B cell (primary cell): ENCODE measurements around the gene TMEM185B. TPM values are rescaled to one million over a fixed set of nuclear protein-coding genes. Genes with fewer than 3 reads are reported as not detected.

Experiments
- ATAC-seq: fragments of 200-7000 bp; cut with Tn5 transposase; one replicate; pipeline ENCODE4 v1.10.0; 2021; ENCODE audit warnings: low read depth, mild to moderate bottlenecking, moderate number of reproducible peaks, moderate library complexity
- CTCF ChIA-PET: fragments of 350-600 bp; sonication (Branson Sonifier 250); formaldehyde crosslinking; loops from one replicate; lab custom pipeline; 2021; ENCODE audit warnings: antibody characterized with exemption, inconsistent platforms; lab: Charles Lee
- POLR2A ChIA-PET: fragments of 350-600 bp; sonication (Branson Sonifier 250); formaldehyde crosslinking; loops from one replicate; lab custom pipeline; 2021; ENCODE audit warnings: antibody characterized with exemption; lab: Charles Lee
- DNase-seq: peaks from one replicate; pipeline ENCODE4 v3.0.0; 2013
- H2AFZ ChIP-seq: 2 replicates; pipeline ENCODE4 v1.6.1; 2012; ENCODE audit warnings: mild to moderate bottlenecking, low read depth, low read length; ENCODE audit not compliant: insufficient read depth, poor library complexity, severe bottlenecking
- H3K27ac ChIP-seq, 2 donors: 1 replicate in 1 of 2; 2 replicates in 1 of 2; pipeline ENCODE4 v1.5.1; 2012 to 2013; ENCODE audit warnings: low read length in 2 of 2, mild to moderate bottlenecking in 2 of 2, moderate library complexity in 1 of 2
- H3K27me3 ChIP-seq, 4 experiments: fragments of 200-600 bp in 1 of 4; sonication (generic) in 1 of 4; replicated peaks in 1 of 4; 1 replicate in 2 of 4; 2 replicates in 2 of 4; pipeline versions ENCODE4 v1.6.1 to v1.7.0; 2013 to 2016; ENCODE audit warnings: low read length in 3 of 4, mild to moderate bottlenecking in 2 of 4, mixed read lengths in 1 of 4, moderate library complexity in 1 of 4; ENCODE audit not compliant: insufficient read depth in 4 of 4, control insufficient read depth in 3 of 4; ENCODE audit errors: control extremely low read depth in 1 of 4
- H3K36me3 ChIP-seq, 2 experiments: replicated peaks in 1 of 2; 1 replicate in 1 of 2; 2 replicates in 1 of 2; pipeline versions ENCODE4 v1.6.1 to v1.7.1; 2013; ENCODE audit warnings: low read length in 1 of 2; ENCODE audit not compliant: insufficient read depth in 2 of 2, control insufficient read depth in 1 of 2; ENCODE audit errors: control extremely low read depth in 1 of 2, extremely low read depth in 1 of 2
- H3K4me1 ChIP-seq, 2 donors: fragments of 200-600 bp in 1 of 2; sonication (generic) in 1 of 2; 1 replicate in 1 of 2; 2 replicates in 1 of 2; pipeline versions ENCODE4 v1.5.1 to v1.6.1; 2013 to 2017; ENCODE audit warnings: low read length in 2 of 2; ENCODE audit not compliant: control insufficient read depth in 2 of 2, insufficient read depth in 2 of 2
- H3K4me2 ChIP-seq: replicated peaks from 2 replicates; pipeline ENCODE3; 2012; ENCODE audit warnings: mild to moderate bottlenecking, low read depth, low read length; ENCODE audit not compliant: poor library complexity, severe bottlenecking
- H3K4me3 ChIP-seq, 5 experiments: fragments of 200-600 bp in 1 of 5; sonication (generic) in 1 of 5; 1 replicate in 3 of 5; 2 replicates in 2 of 5; pipeline versions ENCODE4 v1.5.1 to v1.7.0; 2011 to 2016; ENCODE audit warnings: low read length in 4 of 5, mild to moderate bottlenecking in 4 of 5, low read depth in 2 of 5, control low read depth in 1 of 5, moderate library complexity in 1 of 5; ENCODE audit not compliant: insufficient read depth in 1 of 5; ENCODE audit errors: control extremely low read depth in 1 of 5, extremely low read depth in 1 of 5
- H3K79me2 ChIP-seq: fragments of 200-600 bp; sonication (generic); one replicate; pipeline ENCODE4 v1.6.0; 2016; ENCODE audit warnings: low read length; ENCODE audit not compliant: control insufficient read depth, insufficient read depth
- H3K9ac ChIP-seq: fragments of 200-600 bp; sonication (generic); 2 replicates; pipeline ENCODE4 v1.6.1; 2017; ENCODE audit warnings: mild to moderate bottlenecking, low read length, moderate library complexity
- H3K9me3 ChIP-seq, 3 donors: one replicate each; pipeline versions ENCODE4 v1.6.1 to v1.7.1; 2013; ENCODE audit warnings: low read length in 2 of 3; ENCODE audit not compliant: control insufficient read depth in 2 of 3, insufficient read depth in 1 of 3; ENCODE audit errors: control extremely low read depth in 1 of 3
- H4K20me1 ChIP-seq: 2 replicates; pipeline ENCODE4 v1.6.0; 2012; ENCODE audit warnings: mild to moderate bottlenecking, low read length; ENCODE audit not compliant: insufficient read depth, control insufficient read depth, poor library complexity, severe bottlenecking
- H3K27ac Mint-ChIP-seq: one replicate; pipeline ENCODE4 v1.8.0; 2021; ENCODE audit warnings: mixed read lengths
- H3K27me3 Mint-ChIP-seq: one replicate; pipeline ENCODE4 v1.8.0; 2021; ENCODE audit warnings: mixed read lengths
- H3K4me1 Mint-ChIP-seq: one replicate; pipeline ENCODE4 v1.8.0; 2021; ENCODE audit warnings: mixed read lengths
- H3K4me3 Mint-ChIP-seq: one replicate; pipeline ENCODE4 v1.8.0; 2021; ENCODE audit warnings: mixed read lengths
- H3K9me3 Mint-ChIP-seq: one replicate; pipeline ENCODE4 v1.8.0; 2022; ENCODE audit warnings: mixed read lengths; ENCODE audit not compliant: insufficient read depth
- CTCF ChIP-seq: fragments of 200-600 bp; IDR thresholded peaks from one replicate; pipeline ENCODE4 v1.8.0; 2022; ENCODE audit warnings: antibody characterized with exemption, mild to moderate bottlenecking
- EZH2 ChIP-seq: IDR thresholded peaks from 2 replicates; pipeline ENCODE4 v1.6.1; 2012; ENCODE audit warnings: borderline replicate concordance, low read depth, mild to moderate bottlenecking, moderate library complexity, low read length; ENCODE audit not compliant: insufficient read depth, poor library complexity, severe bottlenecking
- WGBS: methylation state at CpG from one replicate; pipeline ENCODE4 v1.1.5; 2013; ENCODE audit warnings: missing lambda C conversion rate; ENCODE audit not compliant: insufficient coverage; 5-methylcytosine and 5-hydroxymethylcytosine counted together
- intact Hi-C: fragments of 100-400 bp; cut with micrococcal nuclease; formaldehyde crosslinking; loops from one replicate; pipeline ENCODE4 v1.10.0; 2022
- polyA plus RNA-seq: library from polyadenylated mRNA; depleted of rRNA; stranded (reverse); fragments of >200 nt; gene quantifications from 2 replicates; pipeline ENCODE4 v1.2.3, GENCODE V29; 2012
- total RNA-seq, 2 donors: library from RNA; stranded (reverse); fragments of 120-200 nt in 1 of 2; gene quantifications; 1 replicate in 1 of 2; 2 replicates in 1 of 2; pipeline versions ENCODE4 v1.2.3 to v1.2.4, GENCODE V29; 2013 to 2022

Gene TMEM185B
- total and polyA plus RNA-seq, 2 donors (not counting 1 experiment from before 2014, with no cell fraction given): 29.6 to 36.4 TPM

GRCh38 chr2:120253021-120253882 lies 30.1 kb upstream of the TMEM185B start:
- H3K4me3 ChIP-seq: peak overlapping the region; percentile 63 to 95 (median 92)
- ChIA-PET CTCF (interaction anchor here (0.9 to 4.3 kb wide), 7 partner anchors 13 to 78 kb away, joined by 3 to 29 read pairs (median 8); partner anchors contain the start of gene TMEM185B), POLR2A (interaction anchor here (1.3 to 1.7 kb wide), 4 partner anchors 21 to 494 kb away, joined by 4 to 16 read pairs (median 11); partner anchors contain the start of genes PTPN4 and TMEM185B)
- H3K27me3 ChIP-seq: peaks cover 0 to 5% (median 1%) of the 10 kb centered on the region in 4 experiments
- H3K27me3 Mint-ChIP-seq: peaks cover 8% of the 10 kb centered on the region
- intact Hi-C loops: loop anchor here (1.0 to 5.0 kb wide), 5 partner anchors 12 to 886 kb away; partner anchors contain the start of genes C2orf76, DBI and EPB41L5
- H3K9ac ChIP-seq: peak overlapping the region; percentile 87
- peaks cover 47 to 55% of the 10 kb centered on the region in 2 donors for H3K4me1 ChIP-seq
- peak overlapping the region; percentile 98 for H3K4me3 Mint-ChIP-seq
- H3K36me3 ChIP-seq: no peaks in the 10 kb centered on the region
- peaks cover 14% of the 10 kb centered on the region for H4K20me1 ChIP-seq
- DNase-seq (no peak), ATAC-seq (peak; percentile 32)
- H3K4me2 ChIP-seq: peak overlapping the region; percentile 82
- peaks cover 0 to 3% (median 0%) of the 10 kb centered on the region in 3 donors for H3K9me3 ChIP-seq
- peak overlapping the region; percentile 93 for H2AFZ ChIP-seq
- peak overlapping the region; percentile 36 to 73 for H3K27ac ChIP-seq
- peaks cover 66% of the 10 kb centered on the region for H3K79me2 ChIP-seq
- peaks cover 62% of the 10 kb centered on the region for H3K4me1 Mint-ChIP-seq
- H3K27ac Mint-ChIP-seq: peak overlapping the region; percentile 96
- under 1% methylated on average over 59 of the region's 60 CpGs for WGBS
- no peaks in the 10 kb centered on the region for H3K9me3 Mint-ChIP-seq
- TF ChIP-seq CTCF (peak; percentile 23), EZH2 (no peak)
